Measurements from ENCODE around the gene PCDHA9.
"Not testable (repeated sequence)": the region's sequence is repeated elsewhere in the genome, so short reads cannot be mapped to it uniquely, and the experiment has no call there.

PCDHA9 gene

DNA sequence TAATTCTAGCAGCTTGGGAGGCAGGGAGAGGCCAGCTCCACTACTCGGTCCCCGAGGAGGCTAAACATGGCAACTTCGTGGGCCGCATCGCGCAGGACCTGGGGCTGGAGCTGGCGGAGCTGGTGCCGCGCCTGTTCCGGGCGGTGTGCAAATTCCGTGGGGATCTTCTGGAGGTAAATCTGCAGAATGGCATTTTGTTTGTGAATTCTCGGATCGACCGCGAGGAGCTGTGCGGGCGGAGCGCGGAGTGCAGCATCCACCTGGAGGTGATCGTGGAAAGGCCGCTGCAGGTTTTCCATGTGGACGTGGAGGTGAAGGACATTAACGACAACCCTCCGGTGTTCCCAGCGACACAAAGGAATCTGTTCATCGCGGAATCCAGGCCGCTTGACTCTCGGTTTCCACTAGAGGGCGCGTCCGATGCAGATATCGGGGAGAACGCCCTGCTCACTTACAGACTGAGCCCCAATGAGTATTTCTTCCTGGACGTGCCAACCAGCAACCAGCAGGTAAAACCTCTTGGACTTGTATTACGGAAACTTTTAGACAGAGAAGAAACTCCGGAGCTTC is 13.7 kb upstream of the PCDHA9 start:
- not testable (repeated sequence) for DNase-seq (ENCODE audit: low read depth in 2 of 2)

DNA sequence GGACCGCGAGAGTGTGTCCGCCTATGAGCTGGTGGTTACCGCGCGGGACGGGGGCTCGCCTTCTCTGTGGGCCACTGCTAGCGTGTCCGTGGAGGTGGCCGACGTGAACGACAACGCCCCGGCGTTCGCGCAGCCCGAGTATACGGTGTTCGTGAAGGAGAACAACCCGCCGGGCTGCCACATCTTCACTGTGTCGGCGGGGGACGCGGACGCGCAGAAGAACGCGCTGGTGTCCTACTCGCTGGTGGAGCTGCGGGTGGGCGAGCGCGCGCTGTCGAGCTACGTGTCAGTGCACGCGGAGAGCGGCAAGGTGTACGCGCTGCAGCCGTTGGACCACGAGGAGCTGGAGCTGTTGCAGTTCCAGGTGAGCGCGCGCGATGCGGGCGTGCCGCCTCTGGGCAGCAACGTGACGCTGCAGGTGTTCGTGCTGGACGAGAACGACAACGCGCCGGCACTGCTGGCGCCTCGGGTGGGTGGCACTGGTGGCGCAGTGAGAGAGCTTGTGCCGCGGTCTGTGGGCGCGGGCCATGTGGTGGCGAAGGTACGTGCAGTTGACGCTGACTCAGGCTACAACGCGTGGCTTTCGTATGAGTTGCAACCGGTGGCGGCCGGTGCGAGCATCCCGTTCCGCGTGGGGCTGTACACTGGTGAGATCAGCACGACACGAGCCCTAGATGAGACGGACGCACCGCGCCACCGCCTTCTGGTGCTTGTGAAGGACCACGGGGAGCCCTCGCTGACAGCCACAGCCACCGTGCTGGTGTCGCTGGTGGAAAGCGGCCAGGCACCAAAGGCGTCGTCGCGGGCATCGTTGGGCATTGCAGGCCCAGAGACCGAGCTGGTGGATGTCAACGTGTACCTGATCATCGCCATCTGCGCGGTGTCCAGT is 12.3 kb upstream of the PCDHA9 start:
- DNase-seq (ENCODE audit: low read depth in 2 of 2): no peak

DNA sequence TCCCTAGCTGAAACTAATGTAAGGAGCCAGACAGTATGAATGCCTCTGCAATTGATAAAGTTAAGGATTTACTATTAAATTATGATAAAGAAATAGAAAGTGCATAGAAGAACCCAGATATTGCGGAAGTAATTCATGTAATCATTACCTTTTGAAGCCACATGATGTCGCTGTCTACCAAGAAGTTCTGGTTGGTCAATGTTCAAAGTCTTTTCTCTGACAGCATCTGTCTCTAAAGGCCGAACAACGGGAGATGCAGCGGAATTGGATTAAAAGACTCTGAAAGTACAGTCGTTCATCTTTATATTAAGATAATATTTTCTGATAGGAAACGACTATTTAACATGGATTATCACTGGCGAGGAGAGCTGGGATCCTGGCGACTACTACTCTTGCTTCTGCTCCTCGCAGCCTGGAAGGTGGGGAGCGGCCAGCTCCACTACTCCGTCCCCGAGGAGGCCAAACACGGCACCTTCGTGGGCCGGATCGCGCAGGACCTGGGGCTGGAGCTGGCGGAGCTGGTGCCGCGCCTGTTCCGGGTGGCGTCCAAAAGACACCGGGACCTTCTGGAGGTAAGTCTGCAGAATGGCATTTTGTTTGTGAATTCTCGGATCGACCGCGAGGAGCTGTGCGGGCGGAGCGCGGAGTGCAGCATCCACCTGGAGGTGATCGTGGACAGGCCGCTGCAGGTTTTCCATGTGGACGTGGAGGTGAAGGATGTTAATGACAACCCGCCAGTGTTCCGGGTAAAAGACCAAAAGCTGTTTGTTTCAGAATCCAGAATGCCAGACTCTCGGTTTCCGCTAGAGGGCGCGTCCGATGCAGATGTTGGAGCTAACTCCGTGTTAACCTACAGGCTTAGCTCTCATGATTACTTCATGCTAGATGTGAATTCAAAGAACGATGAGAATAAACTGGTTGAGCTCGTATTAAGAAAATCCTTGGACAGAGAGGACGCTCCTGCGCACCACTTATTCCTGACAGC is 6.9 kb upstream of the PCDHA9 start, which contains the start of gene PCDHA8:
Gene PCDHA8, plus strand, starts transcription at position 210 of the 985 bp plus-strand sequence. Its CDS starts 135 bp downstream, at position 345.
- DNase-seq (ENCODE audit: low read depth in 2 of 2): no peak

DNA sequence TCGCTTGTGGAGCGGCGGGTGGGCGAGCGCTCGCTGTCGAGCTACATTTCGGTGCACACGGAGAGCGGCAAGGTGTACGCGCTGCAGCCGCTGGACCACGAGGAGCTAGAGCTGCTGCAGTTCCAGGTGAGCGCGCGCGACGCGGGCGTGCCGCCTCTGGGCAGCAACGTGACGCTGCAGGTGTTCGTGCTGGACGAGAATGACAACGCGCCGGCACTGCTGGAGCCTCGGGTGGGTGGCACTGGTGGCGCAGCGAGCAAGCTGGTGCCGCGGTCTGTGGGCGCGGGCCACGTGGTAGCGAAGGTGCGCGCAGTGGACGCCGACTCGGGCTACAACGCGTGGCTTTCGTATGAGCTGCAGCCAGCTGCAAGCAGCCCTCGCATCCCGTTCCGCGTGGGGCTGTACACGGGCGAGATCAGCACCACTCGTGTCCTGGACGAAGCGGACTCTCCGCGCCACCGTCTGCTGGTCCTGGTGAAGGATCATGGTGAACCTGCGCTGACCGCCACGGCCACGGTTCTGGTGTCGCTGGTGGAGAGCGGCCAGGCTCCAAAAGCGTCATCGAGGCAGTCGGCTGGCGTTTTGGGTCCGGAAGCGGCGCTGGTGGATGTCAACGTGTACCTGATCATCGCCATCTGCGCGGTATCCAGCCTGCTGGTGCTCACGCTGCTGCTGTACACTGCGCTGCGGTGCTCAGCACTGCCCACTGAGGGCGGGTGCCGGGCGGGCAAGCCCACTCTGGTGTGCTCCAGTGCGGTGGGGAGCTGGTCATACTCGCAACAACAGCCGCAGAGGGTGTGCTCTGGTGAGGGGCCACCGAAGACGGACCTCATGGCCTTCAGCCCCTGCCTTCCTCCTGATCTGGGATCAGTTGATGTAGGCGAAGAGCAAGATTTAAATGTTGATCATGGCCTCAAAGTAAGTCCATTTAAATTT is 5.1 kb upstream of the PCDHA9 start:
- DNase-seq (ENCODE audit: low read depth in 2 of 2): no peak

DNA sequence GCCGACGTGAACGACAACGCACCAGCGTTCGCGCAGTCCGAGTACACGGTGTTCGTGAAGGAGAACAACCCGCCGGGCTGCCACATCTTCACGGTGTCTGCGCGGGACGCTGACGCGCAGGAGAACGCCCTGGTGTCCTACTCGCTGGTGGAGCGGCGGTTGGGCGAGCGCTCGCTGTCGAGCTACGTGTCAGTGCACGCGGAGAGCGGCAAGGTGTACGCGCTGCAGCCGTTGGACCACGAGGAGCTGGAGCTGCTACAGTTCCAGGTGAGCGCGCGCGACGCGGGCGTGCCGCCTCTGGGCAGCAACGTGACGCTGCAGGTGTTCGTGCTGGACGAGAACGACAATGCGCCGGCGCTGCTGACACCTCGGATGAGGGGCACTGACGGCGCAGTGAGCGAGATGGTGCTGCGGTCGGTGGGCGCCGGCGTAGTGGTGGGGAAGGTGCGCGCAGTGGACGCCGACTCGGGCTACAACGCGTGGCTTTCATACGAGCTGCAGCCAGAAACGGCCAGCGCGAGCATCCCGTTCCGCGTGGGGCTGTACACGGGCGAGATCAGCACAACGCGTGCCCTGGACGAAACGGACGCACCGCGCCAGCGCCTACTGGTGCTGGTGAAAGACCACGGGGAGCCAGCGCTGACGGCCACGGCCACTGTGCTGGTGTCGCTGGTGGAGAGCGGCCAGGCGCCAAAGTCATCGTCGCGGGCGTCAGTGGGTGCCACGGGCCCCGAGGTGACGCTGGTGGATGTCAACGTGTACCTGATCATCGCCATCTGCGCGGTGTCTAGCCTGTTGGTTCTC is 1.9 kb downstream of the PCDHA9 start:
- DNase-seq (ENCODE audit: low read depth in 2 of 2): not testable (repeated sequence)

DNA sequence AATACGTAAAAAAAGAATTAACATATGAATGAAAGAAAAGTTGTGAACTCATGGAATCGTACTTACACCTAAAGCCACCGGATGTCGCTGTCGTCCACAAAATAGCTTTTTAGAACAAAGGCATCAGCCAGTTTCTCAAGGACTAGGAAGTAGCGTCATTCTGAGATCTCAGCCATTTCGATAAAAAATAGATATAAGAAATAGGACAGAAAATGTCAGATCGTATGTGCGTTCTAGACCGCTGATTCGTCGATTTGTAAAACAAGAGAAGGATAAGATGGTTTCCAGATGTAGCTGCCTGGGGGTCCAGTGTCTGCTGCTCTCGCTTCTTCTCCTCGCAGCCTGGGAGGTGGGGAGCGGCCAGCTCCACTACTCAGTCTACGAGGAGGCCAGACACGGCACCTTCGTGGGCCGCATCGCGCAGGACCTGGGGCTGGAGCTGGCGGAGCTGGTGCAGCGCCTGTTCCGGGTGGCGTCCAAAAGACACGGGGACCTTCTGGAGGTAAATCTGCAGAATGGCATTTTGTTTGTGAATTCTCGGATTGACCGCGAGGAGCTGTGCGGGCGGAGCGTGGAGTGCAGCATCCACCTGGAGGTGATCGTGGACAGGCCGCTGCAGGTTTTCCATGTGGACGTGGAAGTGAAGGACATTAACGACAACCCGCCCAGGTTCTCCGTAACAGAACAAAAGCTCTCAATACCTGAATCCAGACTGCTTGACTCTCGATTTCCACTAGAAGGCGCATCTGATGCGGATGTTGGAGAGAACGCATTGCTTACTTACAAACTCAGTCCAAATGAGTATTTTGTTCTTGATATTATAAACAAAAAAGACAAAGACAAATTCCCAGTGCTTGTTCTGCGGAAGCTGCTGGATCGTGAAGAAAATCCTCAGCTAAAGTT is 7.8 kb downstream of the PCDHA9 start, which contains the start of gene PCDHA10:
Gene PCDHA10, plus strand, starts transcription at position 126 of the 903 bp plus-strand sequence. Its CDS starts 152 bp downstream, at position 278.
- DNase-seq (ENCODE audit: low read depth in 2 of 2): no peak

- no peak for DNase-seq (ENCODE audit: low read depth in 2 of 2)
Measured at GRCh38 chr5:140857177-140857986, 9.2 kb downstream of the PCDHA9 start.

DNA sequence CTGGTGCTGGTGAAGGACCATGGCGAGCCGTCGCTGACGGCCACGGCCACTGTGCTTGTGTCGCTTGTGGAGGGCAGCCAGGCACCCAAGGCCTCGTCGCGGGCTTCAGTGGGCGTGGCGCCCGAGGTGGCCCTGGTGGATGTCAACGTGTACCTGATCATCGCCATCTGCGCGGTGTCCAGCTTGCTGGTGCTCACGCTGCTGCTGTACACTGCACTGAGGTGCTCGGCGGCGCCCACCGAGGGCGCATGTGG is 9.7 kb downstream of the PCDHA9 start:
- no peak for DNase-seq (ENCODE audit: low read depth in 2 of 2)

DNA sequence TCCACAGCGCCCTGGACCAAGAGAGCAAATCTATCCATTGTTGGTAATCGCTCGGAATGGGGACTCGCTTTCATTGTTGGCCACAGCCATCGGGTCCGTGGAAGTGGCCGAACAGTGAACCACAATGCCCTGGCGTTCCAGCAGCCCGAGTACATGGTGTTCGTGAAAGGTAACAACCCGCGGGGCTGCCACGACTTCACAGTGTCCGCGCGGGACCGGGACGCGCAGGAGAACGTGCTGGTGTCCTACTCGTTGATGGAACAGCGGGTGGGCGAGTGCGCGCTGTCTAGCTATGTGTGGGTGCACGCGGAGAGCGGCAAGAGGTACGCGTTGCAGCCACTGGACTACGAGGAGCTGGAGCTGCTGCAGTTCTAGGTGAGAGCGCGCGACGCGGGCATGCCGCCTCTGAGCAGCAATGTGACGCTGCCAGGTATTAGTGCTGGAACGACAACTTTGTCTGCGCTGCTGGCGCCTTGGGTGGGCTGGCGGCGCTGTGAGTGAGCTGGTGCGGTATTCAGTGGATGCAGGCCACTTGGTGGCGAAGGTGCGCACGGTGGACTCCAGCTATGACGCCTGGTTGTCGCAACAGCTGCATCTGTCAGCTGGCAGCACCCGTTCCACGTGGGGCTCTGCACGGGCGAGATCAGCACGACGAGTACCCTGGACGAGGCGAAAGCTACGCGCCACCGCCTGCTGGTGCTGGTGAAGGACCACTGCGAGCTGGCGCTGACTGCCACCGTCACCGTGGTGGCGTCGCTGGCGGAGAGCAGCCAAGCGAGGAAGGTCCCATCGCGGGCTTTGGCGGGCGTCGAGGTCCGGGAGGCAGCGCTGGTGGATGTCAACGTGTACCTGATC is 14.5 kb downstream of the PCDHA9 start:
- no peak for DNase-seq (ENCODE audit: low read depth in 2 of 2)

- DNase-seq (ENCODE audit: low read depth in 2 of 2): no peak
Measured at GRCh38 chr5:140868721-140869554, 20.8 kb downstream of the PCDHA9 start, which contains the start of gene PCDHA11. TSS of gene PCDHA11 (plus strand) at chr5:140868957. CDS start at chr5:140869104, 147 bp downstream.

DNA sequence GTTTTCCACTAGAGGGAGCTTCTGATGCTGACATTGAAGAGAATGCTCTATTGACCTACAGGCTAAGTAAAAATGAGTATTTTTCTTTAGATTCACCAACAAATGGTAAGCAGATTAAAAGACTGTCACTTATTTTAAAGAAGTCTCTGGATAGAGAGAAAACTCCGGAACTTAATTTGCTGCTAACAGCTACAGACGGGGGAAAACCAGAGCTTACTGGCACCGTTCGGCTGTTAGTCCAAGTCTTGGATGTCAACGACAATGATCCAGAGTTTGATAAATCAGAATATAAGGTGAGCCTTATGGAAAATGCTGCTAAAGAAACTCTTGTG is 21.3 kb downstream of the PCDHA9 start:
- DNase-seq (ENCODE audit: low read depth in 2 of 2): no peak

- no peak for DNase-seq (ENCODE audit: low read depth in 2 of 2)
Measured at GRCh38 chr5:140870221-140871201, 22.3 kb downstream of the PCDHA9 start.

GRCh38 chr5:140875085-140876065 is 27.2 kb downstream of the PCDHA9 start, which contains the start of gene PCDHA12:
TSS of gene PCDHA12 (plus strand) at chr5:140875308. CDS start at chr5:140875473, 165 bp downstream.
- no peak for DNase-seq (ENCODE audit: low read depth in 2 of 2)

Measured in stimulated activated CD4-positive, alpha-beta T cell treated with anti-CD3 and anti-CD28 coated beads, Interleukin-1b, Interleukin-23, amount 100 ng/mL, for 4 hours (primary cell).